IMR-90 (cell line): ENCODE data around the gene CUX1. TPM values are rescaled to one million over a fixed set of nuclear protein-coding genes. Genes with fewer than 3 reads are reported as not detected.

Source experiments
- ATAC-seq: fragments of 200-7000 bp; cut with Tn5 transposase; 2 replicates; pipeline ENCODE4 v1.9.1; 2020; ENCODE audit warnings: low read depth, mild to moderate bottlenecking, moderate library complexity
- BruUV-seq: library from RNA; stranded (reverse); fragments of 400-500 nt; replicated peaks from 2 replicates; lab custom pipeline; 2021; lab: Mats Ljungman, UMichigan
- CTCF ChIA-PET: fragments of 300-600 bp; formaldehyde crosslinking; extraction: SDS; loops from one replicate; lab custom pipeline; 2021; ENCODE audit warnings: antibody characterized with exemption; lab: Yijun Ruan, JAX
- POLR2A ChIA-PET: fragments of 300-600 bp; sonication (Branson Sonifier 250); formaldehyde crosslinking; loops from one replicate; lab custom pipeline; 2022; ENCODE audit warnings: antibody characterized with exemption; ENCODE audit not compliant: unreplicated experiment; lab: Charles Lee
- DNase-seq: peaks from one replicate; pipeline ENCODE4 v3.0.0; 2013
- H2AFZ ChIP-seq: replicated peaks from 2 replicates; pipeline ENCODE3; 2013; ENCODE audit warnings: low read length, mild to moderate bottlenecking; ENCODE audit not compliant: poor library complexity
- H2AK5ac ChIP-seq: 2 replicates; pipeline ENCODE4 v1.6.1; 2013; ENCODE audit warnings: low read depth, low read length, inconsistent platforms
- H2AK9ac ChIP-seq: replicated peaks from 2 replicates; pipeline ENCODE3; 2013; ENCODE audit warnings: mild to moderate bottlenecking, low read depth, low read length, moderate library complexity; ENCODE audit not compliant: poor library complexity
- H2BK120ac ChIP-seq: 2 replicates; pipeline ENCODE4 v1.6.1; 2013; ENCODE audit warnings: low read depth, low read length, inconsistent platforms
- H2BK15ac ChIP-seq: 3 replicates; pipeline ENCODE4 v1.6.1; 2013; ENCODE audit warnings: low read depth, low read length, inconsistent platforms
- H2BK20ac ChIP-seq: 2 replicates; pipeline ENCODE4 v1.6.1; 2013; ENCODE audit warnings: low read depth, mild to moderate bottlenecking, inconsistent platforms, low read length, moderate library complexity
- H2BK5ac ChIP-seq: 2 replicates; pipeline ENCODE4 v1.6.1; 2013; ENCODE audit warnings: mild to moderate bottlenecking, low read depth, low read length, inconsistent platforms; ENCODE audit not compliant: poor library complexity, severe bottlenecking
- H3K14ac ChIP-seq: replicated peaks from 2 replicates; pipeline ENCODE4 v1.6.1; 2013; ENCODE audit warnings: low read depth, low read length, inconsistent platforms
- H3K18ac ChIP-seq: 2 replicates; pipeline ENCODE4 v1.6.1; 2013; ENCODE audit warnings: low read depth, low read length, control low read depth
- H3K23ac ChIP-seq: 2 replicates; pipeline ENCODE4 v1.6.1; 2013; ENCODE audit warnings: low read depth, low read length, inconsistent platforms
- H3K27ac ChIP-seq: 2 replicates; pipeline ENCODE4 v1.5.1; 2013; ENCODE audit warnings: mild to moderate bottlenecking, control low read depth, low read length; ENCODE audit not compliant: insufficient read depth
- H3K27me3 ChIP-seq: 2 replicates; pipeline ENCODE4 v1.6.1; 2013; ENCODE audit warnings: low read length; ENCODE audit not compliant: control insufficient read depth, insufficient read depth
- H3K36me3 ChIP-seq: 2 replicates; pipeline ENCODE4 v1.6.1; 2013; ENCODE audit warnings: low read length, mixed read lengths; ENCODE audit not compliant: control insufficient read depth, insufficient read depth
- H3K4ac ChIP-seq: 2 replicates; pipeline ENCODE4 v1.6.1; 2013; ENCODE audit warnings: low read depth, low read length, inconsistent platforms
- H3K4me1 ChIP-seq: 2 replicates; pipeline ENCODE4 v1.6.1; 2013; ENCODE audit warnings: low read length, mixed read lengths; ENCODE audit not compliant: control insufficient read depth, insufficient read depth
- H3K4me2 ChIP-seq: 2 replicates; pipeline ENCODE4 v1.6.1; 2013; ENCODE audit warnings: low read depth, mild to moderate bottlenecking, control low read depth, low read length, moderate library complexity
- H3K4me3 ChIP-seq: 2 replicates; pipeline ENCODE4 v1.5.1; 2013; ENCODE audit warnings: low read depth, mild to moderate bottlenecking, control low read depth, low read length, moderate library complexity; ENCODE audit not compliant: insufficient read depth
- H3K56ac ChIP-seq: 2 replicates; pipeline ENCODE4 v1.6.1; 2013; ENCODE audit warnings: low read length, inconsistent platforms; ENCODE audit not compliant: insufficient read depth; ENCODE audit errors: extremely low read depth
- H3K79me1 ChIP-seq, 2 experiments: 2 replicates each; pipeline ENCODE4 v1.6.1; 2013; ENCODE audit warnings: low read length in 2 of 2, inconsistent platforms in 1 of 2, low read depth in 1 of 2
- H3K9ac ChIP-seq: 2 replicates; pipeline ENCODE4 v1.6.1; 2013; ENCODE audit warnings: low read depth, low read length, control low read depth
- H3K9me1 ChIP-seq: 2 replicates; pipeline ENCODE4 v1.6.1; 2013; ENCODE audit warnings: low read length, inconsistent platforms; ENCODE audit not compliant: insufficient read depth
- H3K9me3 ChIP-seq: 2 replicates; pipeline ENCODE4 v1.6.1; 2013; ENCODE audit warnings: low read length; ENCODE audit not compliant: control insufficient read depth, insufficient read depth
- H4K20me1 ChIP-seq: 2 replicates; pipeline ENCODE4 v1.6.1; 2013; ENCODE audit warnings: low read length, inconsistent platforms; ENCODE audit not compliant: insufficient read depth
- H4K5ac ChIP-seq: 2 replicates; pipeline ENCODE4 v1.6.1; 2013; ENCODE audit warnings: mild to moderate bottlenecking, low read depth, low read length, control low read depth
- H4K8ac ChIP-seq, 2 experiments: 2 replicates each; pipeline ENCODE4 v1.6.1; 2013; ENCODE audit warnings: low read depth in 2 of 2, low read length in 2 of 2, control low read depth in 1 of 2, inconsistent platforms in 1 of 2
- H4K91ac ChIP-seq: 2 replicates; pipeline ENCODE4 v1.6.1; 2013; ENCODE audit warnings: low read depth, low read length, inconsistent platforms; ENCODE audit not compliant: insufficient read depth
- BHLHE40 ChIP-seq: fragments of 150-350 bp; IDR thresholded peaks from 2 replicates; pipeline ENCODE4 v1.6.1; 2016; ENCODE audit warnings: mild to moderate bottlenecking, low read depth, low read length
- CEBPB ChIP-seq: IDR thresholded peaks from 2 replicates; pipeline ENCODE4 v1.6.1; 2012; ENCODE audit warnings: low read depth, low read length, improper control_type of control experiment
- CHD1 ChIP-seq: IDR thresholded peaks from 2 replicates; pipeline ENCODE4 v1.6.1; 2012; ENCODE audit warnings: low read depth, low read length, improper control_type of control experiment
- CTCF ChIP-seq: conservative IDR thresholded peaks from 2 replicates; pipeline ENCODE4 v1.5.1; 2012; ENCODE audit warnings: mild to moderate bottlenecking, low read depth, low read length, improper control_type of control experiment
- FOS ChIP-seq: fragments of 150-350 bp; IDR thresholded peaks from 2 replicates; pipeline ENCODE4 v1.6.1; 2016; ENCODE audit warnings: low read depth, low read length
- MAFK ChIP-seq: IDR thresholded peaks from 2 replicates; pipeline ENCODE4 v1.6.1; 2012; ENCODE audit warnings: low read depth, low read length, improper control_type of control experiment
- MAZ ChIP-seq: IDR thresholded peaks from 2 replicates; pipeline ENCODE4 v1.6.1; 2012; ENCODE audit warnings: low read depth, mild to moderate bottlenecking, low read length, improper control_type of control experiment, moderate library complexity, borderline replicate concordance
- MXI1 ChIP-seq: IDR thresholded peaks from 2 replicates; pipeline ENCODE4 v1.6.1; 2012; ENCODE audit warnings: low read depth, mild to moderate bottlenecking, low read length, moderate library complexity, borderline replicate concordance
- NFE2L2 ChIP-seq: fragments of 150-350 bp; IDR thresholded peaks from 2 replicates; pipeline ENCODE4 v1.6.1; 2016; ENCODE audit warnings: low read depth, mild to moderate bottlenecking, low read length
- POLR2A ChIP-seq: IDR thresholded peaks from 2 replicates; pipeline ENCODE4 v1.6.1; 2012; ENCODE audit warnings: mild to moderate bottlenecking, low read depth, low read length
- RAD21 ChIP-seq: IDR thresholded peaks from 2 replicates; pipeline ENCODE4 v1.6.1; 2012; ENCODE audit warnings: low read length, improper control_type of control experiment
- RCOR1 ChIP-seq: IDR thresholded peaks from 2 replicates; pipeline ENCODE4 v1.6.1; 2012; ENCODE audit warnings: mild to moderate bottlenecking, low read length, improper control_type of control experiment; ENCODE audit not compliant: insufficient replicate concordance
- RFX5 ChIP-seq: IDR thresholded peaks from 2 replicates; pipeline ENCODE4 v1.8.0; 2012; ENCODE audit warnings: low read depth, mild to moderate bottlenecking, low read length, moderate library complexity
- SMC3 ChIP-seq: fragments of 150-350 bp; IDR thresholded peaks from 2 replicates; pipeline ENCODE4 v1.6.1; 2016; ENCODE audit warnings: low read depth, mild to moderate bottlenecking, antibody characterized with exemption, low read length, moderate library complexity
- USF2 ChIP-seq: fragments of 150-350 bp; IDR thresholded peaks from 2 replicates; pipeline ENCODE4 v1.6.1; 2017; ENCODE audit warnings: mild to moderate bottlenecking, antibody characterized with exemption, low read length, low read depth
- WGBS, 2 experiments: methylation state at CpG; one replicate each; pipeline versions ENCODE4 v1.1.5 to v1.1.7; 2013; ENCODE audit warnings: missing lambda C conversion rate in 2 of 2; ENCODE audit not compliant: insufficient read length in 1 of 2; ENCODE audit errors: extremely low coverage in 2 of 2; 5-methylcytosine and 5-hydroxymethylcytosine counted together
- dilution Hi-C: fragments of 300-500 bp; cut with HindIII; formaldehyde crosslinking; loops from one replicate; pipeline ENCODE4 v1.14.3; 2018; ENCODE audit warnings: low sequenced_read_pairs; ENCODE audit not compliant: unreplicated experiment
- in situ Hi-C: fragments of 300-500 bp; cut with MboI; formaldehyde crosslinking; loops from 3 replicates; pipeline ENCODE4 v1.14.3; 2019; ENCODE audit warnings: low sequenced_read_pairs, inconsistent platforms, mixed read lengths
- intact Hi-C: fragments of 100-400 bp; cut with micrococcal nuclease; formaldehyde crosslinking; loops from 2 replicates; pipeline ENCODE4 v1.10.0; 2022
- polyA plus RNA-seq, 3 experiments: library from polyadenylated mRNA; depleted of rRNA; stranded (reverse); fragments of >200 nt; gene quantifications; 2 replicates each; pipeline ENCODE4 v1.2.3, GENCODE V29; 2012; ENCODE audit warnings: low replicate concordance in 1 of 3
- total RNA-seq: library from RNA; depleted of rRNA; stranded (reverse); fragments of >200 nt; gene quantifications from 2 replicates; pipeline ENCODE4 v1.2.3, GENCODE V29; 2012
- TF ChIP-seq, protein P1 (sequence below): fragments of 150-350 bp; IDR thresholded peaks from 2 replicates; pipeline ENCODE4 v1.6.1; 2016; ENCODE audit warnings: low read depth, mild to moderate bottlenecking, low read length, moderate library complexity, borderline replicate concordance

CUX1 gene
- total and polyA plus RNA-seq, 2 of the 4 experiments (the other 2 are of a cell fraction) = 19.7 to 46.4 TPM

DNA sequence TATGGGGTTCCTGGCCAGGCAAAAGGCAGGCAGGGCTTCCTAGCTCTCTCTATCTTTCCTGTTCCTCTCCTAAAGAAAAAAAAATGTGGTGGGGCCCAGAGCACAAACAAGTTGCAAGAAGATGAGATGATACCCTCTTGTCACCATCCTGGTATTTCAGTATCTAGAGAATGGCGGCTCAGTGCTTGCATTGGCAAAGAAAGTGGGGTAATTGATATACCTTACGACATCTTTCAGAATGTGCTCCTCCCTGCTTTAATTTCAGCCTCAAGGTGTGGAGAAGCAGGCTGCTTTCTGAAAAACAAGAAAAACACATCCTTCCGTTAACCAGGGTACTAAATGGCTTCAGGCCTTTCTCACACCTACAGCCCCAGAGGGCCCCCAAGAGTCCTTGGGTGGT, 34.5 kb upstream of the CUX1 start:
- H3K4me2 ChIP-seq = no peak overlapping the region
- H2AK9ac ChIP-seq = no peak overlapping the region
- no peak overlapping the region for H2AFZ ChIP-seq
- TF ChIP-seq CTCF = no peak
- no peak for TF ChIP-seq BHLHE40
- no peak for TF ChIP-seq CEBPB
- TF ChIP-seq RAD21 = no peak
- no peak for TF ChIP-seq RFX5
- TF ChIP-seq MAZ = no peak
- TF ChIP-seq MAFK = no peak
- no peak for TF ChIP-seq RCOR1
- TF ChIP-seq POLR2A = no peak
- no peak for TF ChIP-seq USF2
- no peak for TF ChIP-seq SMC3
- no peak for TF ChIP-seq FOS
- no peak for TF ChIP-seq MXI1
- TF ChIP-seq, protein P1, sequence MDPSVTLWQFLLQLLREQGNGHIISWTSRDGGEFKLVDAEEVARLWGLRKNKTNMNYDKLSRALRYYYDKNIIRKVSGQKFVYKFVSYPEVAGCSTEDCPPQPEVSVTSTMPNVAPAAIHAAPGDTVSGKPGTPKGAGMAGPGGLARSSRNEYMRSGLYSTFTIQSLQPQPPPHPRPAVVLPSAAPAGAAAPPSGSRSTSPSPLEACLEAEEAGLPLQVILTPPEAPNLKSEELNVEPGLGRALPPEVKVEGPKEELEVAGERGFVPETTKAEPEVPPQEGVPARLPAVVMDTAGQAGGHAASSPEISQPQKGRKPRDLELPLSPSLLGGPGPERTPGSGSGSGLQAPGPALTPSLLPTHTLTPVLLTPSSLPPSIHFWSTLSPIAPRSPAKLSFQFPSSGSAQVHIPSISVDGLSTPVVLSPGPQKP = no peak
- TF ChIP-seq CHD1 = no peak
- no peak for TF ChIP-seq NFE2L2
- WGBS, 2 experiments = no CpG with 5 or more reads among the region's 3 CpGs
- no peak overlapping the region for H3K4ac ChIP-seq
- in situ Hi-C loops (no loop called here), intact Hi-C loops (no loop called here), dilution Hi-C loops (no loop called here)
- H3K14ac ChIP-seq = no peak overlapping the region
- DNase-seq (no peak), ATAC-seq (no peak)
- H3K79me1 ChIP-seq = no peaks in the 10 kb centered on the region
- CTCF ChIA-PET = no interaction called here
- no peaks in the 10 kb centered on the region for H3K4me1 ChIP-seq
- H4K8ac ChIP-seq = no peak overlapping the region
- no peak overlapping the region for H3K9ac ChIP-seq
- no TSS peak for BruUV-seq
- peaks cover 52% of the 10 kb centered on the region for H3K27me3 ChIP-seq
- no peak overlapping the region for H2AK5ac ChIP-seq
- no peak overlapping the region for H2BK15ac ChIP-seq
- H3K18ac ChIP-seq = no peak overlapping the region
- H3K56ac ChIP-seq = no peak overlapping the region
- H2BK20ac ChIP-seq = no peak overlapping the region
- no peak overlapping the region for H3K27ac ChIP-seq
- POLR2A ChIA-PET = no interaction called here
- no peak overlapping the region for H3K4me3 ChIP-seq
- no peak overlapping the region for H4K91ac ChIP-seq
- H3K23ac ChIP-seq = no peak overlapping the region
- no peaks in the 10 kb centered on the region for H3K9me1 ChIP-seq
- H4K20me1 ChIP-seq = no peaks in the 10 kb centered on the region
- H4K5ac ChIP-seq = no peak overlapping the region
- H3K36me3 ChIP-seq = no peaks in the 10 kb centered on the region
- H3K9me3 ChIP-seq = peaks cover 2% of the 10 kb centered on the region; the same call in 1 of the 2 replicates
- H2BK5ac ChIP-seq = no peak overlapping the region
- H2BK120ac ChIP-seq = no peak overlapping the region
